Fibroblast of lung (primary cell): ENCODE measurements around the gene SIPA1. TPM values are rescaled to one million over a fixed set of nuclear protein-coding genes. Genes with fewer than 3 reads are reported as not detected.

ENCODE experiments used
- DNase-seq, 2 donors: peaks; one replicate each; pipeline versions ENCODE4 v3.0.0 to v3.0.0-alpha.2; 2010; ENCODE audit warnings: low read depth in 2 of 2
- H2AFZ ChIP-seq: 2 replicates; pipeline ENCODE4 v1.5.1; 2012; ENCODE audit warnings: low read length, control low read depth, inconsistent platforms
- H3K27ac ChIP-seq: 2 replicates; pipeline ENCODE4 v1.5.1; 2011; ENCODE audit warnings: low read length, control low read depth; ENCODE audit not compliant: insufficient read depth
- H3K27me3 ChIP-seq: 2 replicates; pipeline ENCODE4 v1.5.1; 2011; ENCODE audit warnings: mild to moderate bottlenecking, low read length; ENCODE audit not compliant: control insufficient read depth, insufficient read depth
- H3K36me3 ChIP-seq: 2 replicates; pipeline ENCODE4 v1.5.1; 2011; ENCODE audit warnings: low read length; ENCODE audit not compliant: control insufficient read depth, insufficient read depth
- H3K4me1 ChIP-seq: 2 replicates; pipeline ENCODE4 v1.5.1; 2011; ENCODE audit warnings: low read length; ENCODE audit not compliant: control insufficient read depth, insufficient read depth; ENCODE audit errors: extremely low read depth
- H3K4me2 ChIP-seq: 2 replicates; pipeline ENCODE4 v1.5.1; 2011; ENCODE audit warnings: low read length, control low read depth; ENCODE audit not compliant: insufficient read depth; ENCODE audit errors: extremely low read depth
- H3K4me3 ChIP-seq, 4 experiments: fragments of 200-600 bp in 1 of 4; sonication (generic) in 1 of 4; replicated peaks in 1 of 4; 2 replicates each; pipeline ENCODE4 v1.5.1; 2011 to 2016; ENCODE audit warnings: low read length in 4 of 4, low read depth in 3 of 4, mild to moderate bottlenecking in 3 of 4, control low read depth in 2 of 4, inconsistent platforms in 1 of 4, mixed read lengths in 1 of 4; ENCODE audit not compliant: insufficient read depth in 1 of 4; ENCODE audit errors: control extremely low read depth in 1 of 4
- H3K79me2 ChIP-seq: 2 replicates; pipeline ENCODE4 v1.5.1; 2012; ENCODE audit warnings: mild to moderate bottlenecking, low read length, inconsistent platforms; ENCODE audit not compliant: control insufficient read depth, insufficient read depth
- H3K9ac ChIP-seq: 2 replicates; pipeline ENCODE4 v1.5.1; 2011; ENCODE audit warnings: mild to moderate bottlenecking, low read length, control low read depth; ENCODE audit not compliant: insufficient read depth
- H3K9me3 ChIP-seq: 2 replicates; pipeline ENCODE4 v1.5.1; 2012; ENCODE audit warnings: low read depth, low read length; ENCODE audit not compliant: control insufficient read depth, insufficient read depth
- H4K20me1 ChIP-seq: 2 replicates; pipeline ENCODE4 v1.5.1; 2011; ENCODE audit warnings: low read length; ENCODE audit not compliant: control insufficient read depth, insufficient read depth; ENCODE audit errors: extremely low read depth
- EZH2 ChIP-seq: IDR thresholded peaks from 2 replicates; pipeline ENCODE4 v1.5.1; 2012; ENCODE audit warnings: low read length, control low read depth, mild to moderate bottlenecking; ENCODE audit errors: missing control alignments
- polyA plus RNA-seq, 2 donors: library from polyadenylated mRNA; depleted of rRNA in 1 of 2; stranded (reverse) in 1 of 2; unstranded in 1 of 2; fragments of >200 nt; gene quantifications; 2 replicates each; pipeline ENCODE4 v1.2.1, GENCODE V29; 2011 to 2012; ENCODE audit warnings: missing spikeins in 1 of 2
- total RNA-seq: library from RNA; depleted of rRNA; stranded (reverse); fragments of >200 nt; gene quantifications from 2 replicates; pipeline ENCODE4 v1.2.1, GENCODE V29; 2014
- TF ChIP-seq, protein P1 (sequence below), 2 donors: IDR thresholded peaks in 1 of 2; conservative IDR thresholded peaks in 1 of 2; 1 replicate in 1 of 2; 2 replicates in 1 of 2; pipeline ENCODE4 v1.5.1; 2011 to 2012; ENCODE audit warnings: low read length in 2 of 2, control low read depth in 1 of 2, inconsistent platforms in 1 of 2, low read depth in 1 of 2, mild to moderate bottlenecking in 1 of 2

SIPA1 gene
- total and polyA plus RNA-seq, 2 donors (not counting 1 experiment from before 2014, with no cell fraction given): 7.8 to 32.5 TPM

DNA sequence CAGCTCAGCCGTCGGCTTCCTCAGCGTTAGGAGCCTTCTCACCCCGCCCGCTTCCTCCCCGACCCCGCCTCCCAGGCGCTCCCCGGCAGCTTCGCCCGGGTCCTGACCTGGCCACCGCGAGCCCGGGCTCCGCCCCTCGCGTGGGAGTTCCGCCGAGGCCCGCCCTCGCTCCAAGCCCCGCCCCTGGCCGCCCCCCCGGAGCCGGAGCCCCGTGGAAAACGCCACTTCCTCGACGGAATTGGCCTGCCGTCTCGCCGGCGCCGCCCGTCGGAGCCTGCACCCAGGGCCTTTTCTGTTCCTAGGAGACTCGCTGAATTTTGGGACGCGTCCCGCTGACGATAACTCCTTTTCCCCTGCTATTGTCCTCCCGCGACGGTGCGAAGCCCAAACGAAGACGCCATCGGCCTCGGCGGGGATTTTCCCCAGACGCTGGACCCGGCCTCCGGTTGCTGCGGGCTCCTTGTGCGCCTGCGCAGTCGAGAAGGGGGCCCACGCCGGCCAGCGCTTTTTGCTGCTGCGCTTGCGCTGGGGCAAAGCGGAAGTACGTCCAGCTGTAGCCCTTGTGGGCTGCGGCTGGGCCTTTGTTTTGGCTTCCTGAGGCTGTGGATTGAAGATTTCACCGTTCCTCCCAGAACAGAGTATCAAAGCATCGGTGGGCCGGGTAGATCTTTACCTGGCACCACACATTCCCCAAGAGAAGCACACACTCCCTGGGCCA is 14.8 kb downstream of the SIPA1 start:
- Histone ChIP-seq H3K4me3 (peak overlapping the region; percentile 37 to 56 (median 46)), H3K36me3 (peaks cover 36% of the 10 kb centered on the region), H3K4me1 (peaks cover 26% of the 10 kb centered on the region), H3K79me2 (no peaks in the 10 kb centered on the region), H3K4me2 (peak overlapping the region; percentile 85), H4K20me1 (no peaks in the 10 kb centered on the region), H3K9ac (peak overlapping the region; percentile 82), H3K27me3 (no peaks in the 10 kb centered on the region), H2AFZ (peak overlapping the region; percentile 53), H3K9me3 (no peaks in the 10 kb centered on the region), H3K27ac (peak overlapping the region; percentile 95)
- peak; percentile 90 to 95 for DNase-seq
- TF ChIP-seq, protein P1, sequence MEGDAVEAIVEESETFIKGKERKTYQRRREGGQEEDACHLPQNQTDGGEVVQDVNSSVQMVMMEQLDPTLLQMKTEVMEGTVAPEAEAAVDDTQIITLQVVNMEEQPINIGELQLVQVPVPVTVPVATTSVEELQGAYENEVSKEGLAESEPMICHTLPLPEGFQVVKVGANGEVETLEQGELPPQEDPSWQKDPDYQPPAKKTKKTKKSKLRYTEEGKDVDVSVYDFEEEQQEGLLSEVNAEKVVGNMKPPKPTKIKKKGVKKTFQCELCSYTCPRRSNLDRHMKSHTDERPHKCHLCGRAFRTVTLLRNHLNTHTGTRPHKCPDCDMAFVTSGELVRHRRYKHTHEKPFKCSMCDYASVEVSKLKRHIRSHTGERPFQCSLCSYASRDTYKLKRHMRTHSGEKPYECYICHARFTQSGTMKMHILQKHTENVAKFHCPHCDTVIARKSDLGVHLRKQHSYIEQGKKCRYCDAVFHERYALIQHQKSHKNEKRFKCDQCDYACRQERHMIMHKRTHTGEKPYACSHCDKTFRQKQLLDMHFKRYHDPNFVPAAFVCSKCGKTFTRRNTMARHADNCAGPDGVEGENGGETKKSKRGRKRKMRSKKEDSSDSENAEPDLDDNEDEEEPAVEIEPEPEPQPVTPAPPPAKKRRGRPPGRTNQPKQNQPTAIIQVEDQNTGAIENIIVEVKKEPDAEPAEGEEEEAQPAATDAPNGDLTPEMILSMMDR (conservative IDR thresholded peaks at IDR 0.05 in 1 of 2, IDR thresholded peaks at IDR 0.05 in 1 of 2; ENCODE audit: low read depth in 1 of 2, low read length in 2 of 2): no peak
- no peak for TF ChIP-seq EZH2

DNA sequence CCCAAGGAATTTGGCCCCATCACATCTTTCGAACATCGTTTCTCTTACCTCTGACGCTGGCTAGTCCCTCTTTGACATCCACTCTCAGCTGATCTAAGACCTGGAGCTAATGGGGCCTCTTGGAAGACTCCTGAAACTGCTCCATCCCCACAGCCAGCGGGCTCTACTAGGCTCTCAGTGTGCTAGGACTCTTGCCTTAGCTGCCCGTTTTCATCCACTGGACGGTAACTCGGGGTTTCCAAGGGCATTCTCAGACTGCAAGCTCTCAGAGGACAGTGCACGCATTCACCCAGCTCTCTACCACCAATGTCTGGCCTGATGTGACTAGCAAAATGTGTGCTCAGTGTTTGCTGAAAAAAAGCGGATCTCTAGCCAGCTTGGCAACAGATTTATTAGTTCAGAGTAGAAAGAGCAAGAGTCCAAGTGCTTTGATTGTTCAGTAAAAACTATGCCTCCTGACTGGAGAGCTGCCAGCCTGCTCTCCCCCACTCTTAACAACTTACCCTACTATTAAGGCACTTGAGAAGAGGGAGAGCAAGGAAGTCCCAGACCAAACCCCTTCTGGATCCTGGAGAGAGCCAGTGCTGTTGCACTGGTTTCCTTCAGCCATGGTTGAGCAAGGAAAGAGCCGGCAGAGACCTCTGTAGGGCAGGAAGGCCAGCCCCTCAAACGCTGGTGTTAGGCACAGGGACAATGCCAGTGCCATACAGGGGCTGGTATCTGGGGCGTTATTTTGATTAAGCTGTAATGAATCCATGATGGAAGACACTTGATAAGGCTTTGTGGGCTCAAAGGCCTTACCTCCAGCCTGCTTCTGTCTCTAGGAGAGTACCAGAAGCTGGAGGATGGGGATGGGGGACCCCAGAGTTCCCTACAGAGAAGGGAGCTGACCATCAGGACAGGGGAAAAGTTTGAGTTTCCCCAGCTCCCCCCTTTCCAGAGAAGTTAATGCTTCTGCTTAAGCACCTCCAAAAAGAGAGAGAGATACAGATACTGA is 15.6 kb downstream of the SIPA1 start:
- peak overlapping the region; percentile 35 for H2AFZ ChIP-seq
- H3K9ac ChIP-seq: peak overlapping the region; percentile 82
- H3K4me3 ChIP-seq: peak overlapping the region in 3 of 4 experiments; percentile 37 to 56 (median 40)
- peaks cover 26% of the 10 kb centered on the region for H3K4me1 ChIP-seq
- H3K27ac ChIP-seq: peak overlapping the region; percentile 95
- peaks cover 2% of the 10 kb centered on the region for H3K79me2 ChIP-seq
- no peaks in the 10 kb centered on the region for H3K27me3 ChIP-seq
- DNase-seq: peak in 1 of 2 donors; percentile 23
- H4K20me1 ChIP-seq: no peaks in the 10 kb centered on the region
- H3K36me3 ChIP-seq: peaks cover 43% of the 10 kb centered on the region
- TF ChIP-seq, protein P1 (conservative IDR thresholded peaks at IDR 0.05 in 1 of 2, IDR thresholded peaks at IDR 0.05 in 1 of 2; ENCODE audit: low read depth in 1 of 2, low read length in 2 of 2): no peak
- TF ChIP-seq EZH2: no peak
- H3K4me2 ChIP-seq: peak overlapping the region; percentile 81
- H3K9me3 ChIP-seq: no peaks in the 10 kb centered on the region
